K562 (cell line): Measurements from ENCODE around the gene RASGEF1C. TPM values are rescaled to one million over a fixed set of nuclear protein-coding genes. Genes with fewer than 3 reads are reported as not detected.

Experiments used
- CREM ChIP-seq: IDR thresholded peaks from 2 replicates; pipeline ENCODE4 v1.6.1; 2014; ENCODE audit warnings: antibody characterized with exemption, low read depth
- MAFF ChIP-seq: IDR thresholded peaks from 2 replicates; pipeline ENCODE4 v1.6.1; 2012; ENCODE audit warnings: low read length, improper control_type of control experiment
- MAFK ChIP-seq: IDR thresholded peaks from 2 replicates; pipeline ENCODE4 v1.6.1; 2011; ENCODE audit warnings: low read length, improper control_type of control experiment
- ZNF316 ChIP-seq: fragments of 450-650 bp; IDR thresholded peaks from 2 replicates; pipeline ENCODE4 v1.6.1; 2016
- polyA plus RNA-seq, 8 experiments: library from polyadenylated mRNA; depleted of rRNA in 4 of 8; stranded (reverse) in 5 of 8; unstranded in 3 of 8; fragments of >200 nt; fragmentation: Nextera tagmentation in 2 of 8; fragmentation: Illumina TruSeq in 1 of 8; extraction: Ambion mirVana in 2 of 8; extraction: Trizol in 1 of 8; gene quantifications; 2 replicates each; pipeline versions ENCODE4 v1.2.1 to v1.2.3, GENCODE V29; 2011 to 2014; ENCODE audit warnings: inconsistent platforms in 1 of 8, missing spikeins in 1 of 8
- total RNA-seq, 7 experiments: library from RNA; depleted of rRNA in 6 of 7; stranded (reverse); fragments of >200 nt in 6 of 7; fragmentation: Illumina TruSeq in 2 of 7; extraction: Trizol in 2 of 7; gene quantifications; 2 replicates each; pipeline versions ENCODE4 v1.2.1 to v1.2.3, GENCODE V29; 2011 to 2021; ENCODE audit warnings: low replicate concordance in 1 of 7
- TF ChIP-seq, protein P1 (sequence below), 2 experiments: fragments of 450-650 bp; IDR thresholded peaks; 2 replicates each; pipeline ENCODE4 v1.6.1; 2018; ENCODE audit warnings: mild to moderate bottlenecking in 2 of 2, low read depth in 1 of 2; ENCODE audit not compliant: partially characterized antibody in 2 of 2
- TF ChIP-seq, protein P2 (sequence below): fragments of 250-450 bp; sonication (Bioruptor Pico); IDR thresholded peaks from 2 replicates; pipeline ENCODE4 v1.4.0; 2020

Gene RASGEF1C
- total and polyA plus RNA-seq, 9 of the 15 experiments (the other 6 are each of a cell fraction or from before 2014, with no cell fraction given): 0.04 to 1.1 (median 0.21) TPM; not detected in 4

DNA sequence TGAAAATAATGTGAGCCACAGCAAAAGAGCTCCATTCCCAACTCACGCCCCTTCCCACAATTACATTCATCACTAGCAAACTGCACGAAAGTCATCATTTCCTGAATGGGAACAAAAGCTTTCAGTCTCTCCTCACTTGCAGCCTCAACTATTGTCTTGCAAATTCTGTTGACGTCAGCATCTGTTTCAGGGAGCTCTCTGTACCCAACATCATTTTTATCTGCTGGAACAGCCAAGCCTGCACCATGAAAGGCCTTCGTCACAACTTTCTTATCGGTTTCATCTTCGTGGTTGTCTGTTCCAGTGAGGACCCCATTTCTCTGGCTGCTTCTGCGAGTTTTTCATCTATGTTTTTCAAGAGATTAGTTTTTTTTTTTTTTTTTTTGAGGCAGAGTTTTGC, 123.2 kb downstream of the RASGEF1C start (continued):
- TF ChIP-seq, protein P1, sequence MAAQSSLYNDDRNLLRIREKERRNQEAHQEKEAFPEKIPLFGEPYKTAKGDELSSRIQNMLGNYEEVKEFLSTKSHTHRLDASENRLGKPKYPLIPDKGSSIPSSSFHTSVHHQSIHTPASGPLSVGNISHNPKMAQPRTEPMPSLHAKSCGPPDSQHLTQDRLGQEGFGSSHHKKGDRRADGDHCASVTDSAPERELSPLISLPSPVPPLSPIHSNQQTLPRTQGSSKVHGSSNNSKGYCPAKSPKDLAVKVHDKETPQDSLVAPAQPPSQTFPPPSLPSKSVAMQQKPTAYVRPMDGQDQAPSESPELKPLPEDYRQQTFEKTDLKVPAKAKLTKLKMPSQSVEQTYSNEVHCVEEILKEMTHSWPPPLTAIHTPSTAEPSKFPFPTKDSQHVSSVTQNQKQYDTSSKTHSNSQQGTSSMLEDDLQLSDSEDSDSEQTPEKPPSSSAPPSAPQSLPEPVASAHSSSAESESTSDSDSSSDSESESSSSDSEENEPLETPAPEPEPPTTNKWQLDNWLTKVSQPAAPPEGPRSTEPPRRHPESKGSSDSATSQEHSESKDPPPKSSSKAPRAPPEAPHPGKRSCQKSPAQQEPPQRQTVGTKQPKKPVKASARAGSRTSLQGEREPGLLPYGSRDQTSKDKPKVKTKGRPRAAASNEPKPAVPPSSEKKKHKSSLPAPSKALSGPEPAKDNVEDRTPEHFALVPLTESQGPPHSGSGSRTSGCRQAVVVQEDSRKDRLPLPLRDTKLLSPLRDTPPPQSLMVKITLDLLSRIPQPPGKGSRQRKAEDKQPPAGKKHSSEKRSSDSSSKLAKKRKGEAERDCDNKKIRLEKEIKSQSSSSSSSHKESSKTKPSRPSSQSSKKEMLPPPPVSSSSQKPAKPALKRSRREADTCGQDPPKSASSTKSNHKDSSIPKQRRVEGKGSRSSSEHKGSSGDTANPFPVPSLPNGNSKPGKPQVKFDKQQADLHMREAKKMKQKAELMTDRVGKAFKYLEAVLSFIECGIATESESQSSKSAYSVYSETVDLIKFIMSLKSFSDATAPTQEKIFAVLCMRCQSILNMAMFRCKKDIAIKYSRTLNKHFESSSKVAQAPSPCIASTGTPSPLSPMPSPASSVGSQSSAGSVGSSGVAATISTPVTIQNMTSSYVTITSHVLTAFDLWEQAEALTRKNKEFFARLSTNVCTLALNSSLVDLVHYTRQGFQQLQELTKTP (IDR thresholded peaks at IDR 0.05; ENCODE audit: low read depth in 1 of 2, partially characterized antibody in 2 of 2): no peak
- TF ChIP-seq ZNF316: peak; percentile 97
- TF ChIP-seq, protein P2, sequence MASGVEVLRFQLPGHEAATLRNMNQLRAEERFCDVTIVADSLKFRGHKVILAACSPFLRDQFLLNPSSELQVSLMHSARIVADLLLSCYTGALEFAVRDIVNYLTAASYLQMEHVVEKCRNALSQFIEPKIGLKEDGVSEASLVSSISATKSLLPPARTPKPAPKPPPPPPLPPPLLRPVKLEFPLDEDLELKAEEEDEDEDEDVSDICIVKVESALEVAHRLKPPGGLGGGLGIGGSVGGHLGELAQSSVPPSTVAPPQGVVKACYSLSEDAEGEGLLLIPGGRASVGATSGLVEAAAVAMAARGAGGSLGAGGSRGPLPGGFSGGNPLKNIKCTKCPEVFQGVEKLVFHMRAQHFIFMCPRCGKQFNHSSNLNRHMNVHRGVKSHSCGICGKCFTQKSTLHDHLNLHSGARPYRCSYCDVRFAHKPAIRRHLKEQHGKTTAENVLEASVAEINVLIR (CRISPR knock-in tag): 0 out of 2 replicates have a peak, but pooled peaks have one; percentile 33
- peak; percentile 94 for TF ChIP-seq MAFF
- peak; percentile 96 for TF ChIP-seq MAFK
- peak; percentile 74 for TF ChIP-seq CREM
